Measurements from ENCODE around the gene LRP1B.

DNA sequence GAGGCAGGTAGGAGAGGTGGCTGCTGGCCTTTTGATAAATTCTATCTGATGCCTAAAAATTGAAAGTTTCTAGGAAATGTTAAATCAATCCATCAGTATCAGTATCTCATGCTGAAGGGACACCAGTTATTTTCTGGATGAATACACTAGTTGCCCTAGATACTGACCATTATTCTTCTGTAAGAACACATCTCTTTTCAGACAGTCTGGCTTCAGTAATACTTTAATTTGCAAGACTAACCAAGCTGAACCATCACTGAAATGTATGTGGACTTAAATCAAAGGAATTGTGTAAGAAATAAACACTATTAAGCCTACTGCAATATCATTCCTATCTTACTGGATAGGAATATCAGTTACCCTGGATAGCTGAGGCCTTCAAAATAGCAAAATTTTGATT lies 1546.3 kb downstream of the LRP1B start:
- no peak for TF ChIP-seq CTCF (IDR thresholded peaks at IDR 0.05)
- no peak for TF ChIP-seq POLR2A (IDR thresholded peaks at IDR 0.05)

Measured in thyroid gland (tissue), 4 donors.